ENCODE data around the gene BAHCC1. TPM values are rescaled to one million over a fixed set of nuclear protein-coding genes. Genes with fewer than 3 reads are reported as not detected.

BAHCC1 gene
- polyA plus RNA-seq, 1 experiment: 3.1 TPM

- H3K36me3 ChIP-seq (ENCODE audit: control insufficient read depth, insufficient read depth, low read length): peaks cover 4% of the 10 kb centered on the region; the same call in 1 of the 2 replicates
- ChIA-PET POLR2A (interaction anchor here (1.0 kb wide), 1 partner anchor 116 kb away, joined by 3 read pairs; no protein-coding TSS in a partner anchor), CTCF (interaction anchor here (0.6 to 2.0 kb wide), 8 partner anchors 7 to 91 kb away, joined by 3 to 11 read pairs (median 4); no protein-coding TSS in a partner anchor)
- no peak for TF ChIP-seq CTCF (IDR thresholded peaks at IDR 0.05; ENCODE audit: insufficient read depth, low read depth, low read length)
- H3K27me3 ChIP-seq (ENCODE audit: control insufficient read depth, insufficient read depth, low read length): no peaks in the 10 kb centered on the region
- peak overlapping the region; percentile 21 for H3K4me3 ChIP-seq (ENCODE audit: low read depth, low read length)
- DNase-seq (ENCODE audit: low read depth): no peak
These were observed 808 bp upstream of the BAHCC1 start for GRCh38 chr17:81394377-81394920.

- ChIA-PET POLR2A (interaction anchor here (0.6 kb wide), 2 partner anchors 102 to 186 kb away, joined by 3 to 5 read pairs; no protein-coding TSS in a partner anchor), CTCF (interaction anchor here (0.7 to 2.7 kb wide), 11 partner anchors 45 to 141 kb away, joined by 3 to 11 read pairs (median 5); no protein-coding TSS in a partner anchor)
- Histone ChIP-seq H3K36me3 (ENCODE audit: control insufficient read depth, insufficient read depth, low read length) (peaks cover 4% of the 10 kb centered on the region; the same call in 1 of the 2 replicates), H3K27me3 (ENCODE audit: control insufficient read depth, insufficient read depth, low read length) (no peaks in the 10 kb centered on the region), H3K4me3 (ENCODE audit: low read depth, low read length) (peak overlapping the region; percentile 61)
- TF ChIP-seq CTCF (IDR thresholded peaks at IDR 0.05; ENCODE audit: insufficient read depth, low read depth, low read length): no peak
- DNase-seq (ENCODE audit: low read depth): no peak
These were observed 482 bp downstream of the BAHCC1 start for GRCh38 chr17:81395600-81396277.

GRCh38 chr17:81396278-81396721 is 1.0 kb downstream of the BAHCC1 start:
- TF ChIP-seq CTCF (IDR thresholded peaks at IDR 0.05; ENCODE audit: insufficient read depth, low read depth, low read length): no peak
- Histone ChIP-seq H3K4me3 (ENCODE audit: low read depth, low read length) (peak overlapping the region; percentile 61), H3K36me3 (ENCODE audit: control insufficient read depth, insufficient read depth, low read length) (peaks cover 2% of the 10 kb centered on the region; the same call in 1 of the 2 replicates), H3K27me3 (ENCODE audit: control insufficient read depth, insufficient read depth, low read length) (no peaks in the 10 kb centered on the region)
- ChIA-PET CTCF (interaction anchor here (0.8 to 2.7 kb wide), 6 partner anchors 13 to 108 kb away, joined by 3 to 9 read pairs (median 6); no protein-coding TSS in a partner anchor), POLR2A (no interaction called here)
- DNase-seq (ENCODE audit: low read depth): no peak

GRCh38 chr17:81396722-81397313 is 1.6 kb downstream of the BAHCC1 start:
- H3K27me3 ChIP-seq (ENCODE audit: control insufficient read depth, insufficient read depth, low read length): no peaks in the 10 kb centered on the region
- DNase-seq (ENCODE audit: low read depth): no peak
- H3K4me3 ChIP-seq (ENCODE audit: low read depth, low read length): peak overlapping the region; percentile 61
- no peaks in the 10 kb centered on the region for H3K36me3 ChIP-seq (ENCODE audit: control insufficient read depth, insufficient read depth, low read length)
- TF ChIP-seq CTCF (IDR thresholded peaks at IDR 0.05; ENCODE audit: insufficient read depth, low read depth, low read length): no peak
- CTCF ChIA-PET: interaction anchor here (0.8 to 2.7 kb wide), 10 partner anchors 8 to 108 kb away, joined by 3 to 9 read pairs (median 4); no protein-coding TSS in a partner anchor
- POLR2A ChIA-PET: no interaction called here

Measured in BJ (cell line).